Activated CD4-positive, alpha-beta T cell treated with anti-CD3 and anti-CD28 coated beads for 24 hours (primary cell): ENCODE measurements around the gene GRIK3.

Experiments
- DNase-seq, 2 donors: peaks; one replicate each; pipeline ENCODE4 v3.0.0-alpha.2; 2020; ENCODE audit warnings: low read depth in 2 of 2

Gene GRIK3

DNA sequence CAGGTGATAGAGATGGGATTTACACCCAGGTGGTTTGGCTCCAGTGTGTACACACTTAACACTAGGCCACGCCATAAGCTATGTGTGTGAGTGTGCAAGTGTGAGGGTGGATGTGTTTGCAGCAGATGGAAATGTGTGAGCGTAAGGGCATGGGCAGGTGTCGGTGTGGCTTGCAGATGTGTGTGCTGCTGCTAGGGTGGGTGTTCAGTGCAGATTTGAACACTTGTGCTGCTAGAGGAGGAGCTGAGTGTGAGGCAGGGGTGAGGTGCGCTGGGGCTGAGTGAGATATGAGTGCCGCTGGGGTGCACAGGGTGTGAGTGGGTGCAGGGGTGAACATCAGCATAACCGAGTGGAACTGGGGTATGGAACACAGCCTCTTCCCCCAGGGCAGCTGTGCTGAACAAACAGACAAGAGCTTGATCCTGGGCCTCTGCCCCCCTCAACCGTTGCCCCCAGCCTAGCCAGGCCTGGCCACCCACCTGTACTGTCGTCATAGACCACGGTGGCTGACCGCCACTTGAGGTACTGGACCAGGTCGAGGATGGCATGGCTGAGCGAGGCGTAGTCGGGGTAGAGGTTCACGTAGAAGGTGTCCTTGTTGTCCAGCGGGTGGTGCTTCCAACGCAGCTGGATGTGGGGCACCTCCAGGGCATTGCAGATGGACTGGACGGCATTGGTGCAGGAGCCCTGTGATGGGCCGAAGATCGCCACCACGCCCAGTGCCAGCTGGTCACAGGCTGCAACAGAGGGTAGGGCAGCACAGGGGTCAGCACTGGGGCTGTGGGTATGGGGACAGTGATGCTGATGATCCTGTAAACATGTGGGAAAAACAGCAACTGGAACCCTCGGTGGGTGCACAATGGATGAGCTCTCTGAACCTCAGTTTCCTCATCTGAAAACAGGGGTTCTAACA lies 153.9 kb downstream of the GRIK3 start:
- DNase-seq = no peak

DNA sequence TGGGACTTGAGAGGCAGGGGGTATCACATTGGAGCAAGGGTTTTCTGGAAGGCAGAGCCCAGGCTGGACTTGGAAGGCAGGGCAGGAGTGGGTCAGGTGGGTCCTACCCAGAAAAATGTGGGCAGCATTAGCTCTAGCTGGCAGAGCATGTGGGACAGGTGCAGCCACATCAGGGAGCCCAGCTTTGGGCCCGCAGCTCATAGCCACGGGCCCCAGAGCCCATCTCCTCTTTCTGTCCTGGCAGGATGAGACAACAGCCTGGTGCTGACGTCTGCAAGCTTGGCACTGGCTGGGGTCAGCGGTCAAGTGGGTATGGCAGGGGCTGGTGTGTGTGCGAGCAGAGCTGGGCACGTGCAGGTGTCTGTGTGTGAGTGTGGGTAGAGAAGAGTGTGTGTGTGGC lies 154.7 kb downstream of the GRIK3 start:
- DNase-seq = no peak

DNA sequence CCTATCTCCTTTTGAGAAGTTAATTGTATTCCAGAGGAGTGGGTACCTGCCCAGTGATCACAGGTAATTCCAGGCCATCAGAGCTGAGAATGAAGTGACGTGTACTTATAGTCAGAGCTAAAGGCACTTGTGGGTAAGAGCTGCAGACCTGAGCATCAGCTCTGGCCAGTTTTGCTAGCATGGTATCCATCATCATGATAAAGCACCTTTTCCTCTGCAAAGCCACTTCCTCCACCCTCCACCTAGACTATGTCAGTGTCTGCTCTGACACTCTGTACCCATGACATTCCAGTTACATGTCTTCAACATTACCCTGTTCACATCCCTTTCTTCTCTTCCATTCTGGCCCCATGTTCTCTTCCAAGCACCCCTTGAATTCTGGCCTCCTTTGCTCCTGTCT lies 157.3 kb downstream of the GRIK3 start:
- no peak for DNase-seq

DNA sequence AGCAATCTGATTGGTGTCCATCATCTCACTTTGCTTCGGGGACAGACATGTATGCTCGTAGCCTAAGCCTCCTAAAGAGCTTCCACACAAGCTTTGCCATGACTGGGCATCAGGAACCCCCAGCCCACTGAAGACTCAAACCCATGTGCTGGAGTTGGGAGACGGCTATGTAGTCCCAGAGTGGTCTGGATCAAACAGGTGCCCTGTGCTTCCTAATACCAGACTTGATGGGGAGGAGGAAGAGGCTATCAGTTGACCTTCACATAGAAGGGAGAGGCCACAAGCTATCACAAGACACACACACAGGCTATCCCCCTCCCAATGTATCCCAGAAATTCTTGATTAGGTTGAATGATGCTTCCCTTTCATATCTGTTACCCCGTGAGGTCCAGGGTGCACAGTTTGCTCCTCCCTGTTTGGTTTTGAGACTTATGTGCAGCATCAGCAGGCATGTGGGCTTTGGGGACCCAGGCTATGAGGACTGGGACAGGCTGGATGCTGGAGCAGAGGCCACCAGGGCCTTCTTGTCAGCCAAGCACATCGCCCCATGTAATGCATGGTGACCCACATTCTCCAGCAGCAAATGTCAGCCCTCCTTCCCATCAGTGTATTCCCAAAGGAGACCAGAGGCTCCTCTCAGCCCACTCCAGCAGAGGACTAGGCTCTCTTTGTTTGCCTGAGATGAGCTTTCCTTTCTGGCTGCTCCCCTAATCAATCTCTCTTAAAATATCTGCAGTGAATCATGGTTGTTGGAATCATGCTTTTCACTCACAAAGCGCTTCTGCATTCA lies 159.8 kb downstream of the GRIK3 start:
- no peak for DNase-seq

DNA sequence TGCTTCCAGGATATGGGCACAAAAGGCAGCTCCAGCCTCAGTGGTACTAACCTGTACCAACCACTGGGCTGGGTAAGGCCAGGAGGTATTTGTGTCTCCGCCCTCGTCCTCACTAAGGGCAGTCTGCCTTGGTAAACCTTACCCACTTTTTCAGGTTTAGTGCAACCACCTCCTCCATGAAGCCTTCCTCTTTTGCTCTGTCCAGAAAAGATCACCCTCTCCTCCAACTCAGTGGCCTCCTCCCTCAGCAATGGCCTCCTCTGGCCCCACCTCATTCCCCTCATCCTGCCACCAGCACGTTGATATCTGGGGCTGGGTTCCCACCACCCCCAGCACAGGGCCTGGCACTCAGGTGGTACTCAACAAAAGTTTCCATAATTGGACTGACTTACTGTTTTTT lies 161.5 kb downstream of the GRIK3 start:
- no peak for DNase-seq

DNA sequence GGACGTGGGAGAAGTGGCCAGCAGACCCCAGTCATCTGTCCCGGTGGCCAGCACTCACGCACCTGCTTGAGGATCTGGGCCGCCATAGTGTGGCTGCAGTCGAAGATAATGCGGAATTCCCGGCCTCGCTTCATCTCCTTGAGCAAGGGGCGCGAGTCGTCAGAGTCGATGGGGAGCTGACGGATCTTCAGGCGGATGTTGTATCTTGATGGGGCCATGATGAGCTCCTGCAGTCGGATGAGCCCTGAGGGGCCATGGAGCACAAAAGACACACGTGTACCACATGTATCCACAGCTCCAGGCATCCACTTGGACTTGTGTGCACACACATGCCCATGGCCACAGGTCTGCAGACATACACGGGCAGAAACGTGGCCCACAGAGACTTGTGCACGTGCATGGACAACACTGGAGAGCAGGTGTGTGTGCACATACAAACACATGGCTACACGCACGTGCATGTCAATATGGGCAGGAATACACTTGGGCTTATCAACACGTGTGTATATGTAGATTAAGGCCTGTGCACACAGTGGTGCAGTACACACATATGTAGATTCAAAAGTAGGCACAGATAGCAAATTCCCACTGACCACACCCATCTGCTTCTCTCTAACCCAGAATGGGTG lies 162.1 kb downstream of the GRIK3 start:
- DNase-seq = no peak

DNA sequence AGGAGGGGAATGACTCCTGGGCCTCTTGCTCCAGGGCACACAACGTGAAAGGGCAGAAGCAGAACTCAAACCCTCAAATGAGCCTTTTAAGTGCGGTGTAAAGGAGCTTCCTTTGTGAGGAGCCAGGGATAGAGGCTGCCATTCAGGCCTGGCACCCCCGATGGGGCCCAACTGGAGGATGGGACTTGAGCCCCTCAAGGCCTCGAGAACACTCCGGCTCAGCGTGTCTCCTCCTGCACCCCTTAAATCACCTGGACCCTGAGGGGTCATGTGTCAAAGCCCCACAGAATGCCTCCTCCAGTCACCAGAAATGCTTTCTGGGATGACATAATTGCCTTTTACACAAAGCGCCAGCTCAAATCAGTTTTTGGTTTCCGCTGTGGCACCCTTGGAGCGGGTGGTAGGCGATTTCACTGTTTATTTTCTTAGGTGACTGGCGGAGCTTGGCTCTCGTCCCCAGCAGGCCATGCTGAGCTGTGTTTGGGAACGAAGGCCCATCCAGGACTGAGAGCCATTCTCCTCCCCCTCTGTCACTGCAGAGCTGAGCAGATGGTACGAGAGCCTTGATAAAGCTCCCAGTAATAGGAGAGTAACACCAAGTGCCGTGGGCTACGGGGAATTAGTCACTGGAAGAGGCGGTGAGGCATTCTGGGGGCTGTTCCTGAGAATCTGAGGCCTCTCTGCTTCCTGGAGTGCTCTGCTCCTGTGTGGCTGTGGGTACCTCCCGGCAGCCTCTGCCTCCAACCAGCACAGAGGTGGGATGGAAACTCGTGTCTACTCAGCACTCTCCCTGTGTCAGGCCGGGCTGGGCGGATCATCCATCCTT lies 163.0 kb downstream of the GRIK3 start:
- no peak for DNase-seq

DNA sequence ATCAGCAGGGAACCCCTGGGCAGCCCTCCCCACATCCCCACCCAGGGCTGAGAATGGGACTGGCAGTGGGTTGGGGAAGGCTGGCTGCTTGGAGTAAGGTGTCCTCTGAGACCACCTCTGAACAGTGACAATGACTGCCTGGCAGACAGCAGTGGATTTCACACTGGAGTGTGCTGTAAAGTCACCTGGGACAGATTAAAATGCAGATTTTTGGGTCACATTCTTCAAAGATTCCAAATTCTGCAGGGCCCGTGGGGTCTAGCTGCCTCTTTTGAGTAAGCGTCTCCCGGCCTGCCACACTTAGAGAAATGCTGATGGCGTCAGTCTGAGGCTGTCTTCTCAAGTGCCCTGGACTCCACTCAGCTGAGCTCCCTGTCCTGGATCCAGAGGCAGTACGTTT lies 164.5 kb downstream of the GRIK3 start:
- no peak for DNase-seq

DNA sequence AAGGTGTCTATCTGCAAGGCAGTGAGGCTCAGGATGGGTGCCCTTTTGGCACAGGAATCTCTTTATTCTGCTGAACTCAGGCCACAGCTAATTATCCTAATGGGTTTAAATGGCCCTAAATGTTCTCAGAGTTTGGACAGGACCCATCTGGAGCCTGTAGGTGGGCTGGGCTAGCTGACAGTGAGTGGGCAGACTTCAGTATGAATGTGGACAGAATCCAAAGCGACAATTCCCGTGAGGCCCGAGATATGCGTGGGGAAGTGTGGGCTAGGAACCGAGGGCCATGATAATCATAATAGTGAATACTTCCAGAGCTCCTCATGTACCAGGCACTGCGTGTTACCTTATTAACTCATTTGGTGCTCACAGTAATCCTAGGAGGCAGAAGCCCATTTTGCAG lies 165.3 kb downstream of the GRIK3 start:
- no peak for DNase-seq

DNA sequence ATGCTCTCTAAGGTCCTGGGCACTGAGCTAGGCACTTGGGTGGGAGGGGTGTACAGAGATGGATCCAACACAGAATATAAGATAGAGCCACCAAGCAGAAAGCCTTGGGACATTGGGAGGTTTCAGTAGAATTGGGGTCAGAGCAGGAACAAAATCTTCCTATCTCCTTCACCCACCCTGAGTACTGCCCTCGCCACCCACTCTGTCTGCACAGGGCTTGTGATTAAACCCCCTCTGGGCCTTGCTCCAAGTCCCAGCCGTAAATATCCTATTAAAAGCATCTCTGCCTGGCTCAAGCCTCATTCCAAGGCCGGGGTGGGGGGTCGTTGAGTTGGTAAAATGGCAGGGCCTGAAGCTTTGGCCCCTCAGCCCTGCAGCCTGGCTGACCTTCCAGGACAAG lies 166.7 kb downstream of the GRIK3 start:
- DNase-seq = no peak

DNA sequence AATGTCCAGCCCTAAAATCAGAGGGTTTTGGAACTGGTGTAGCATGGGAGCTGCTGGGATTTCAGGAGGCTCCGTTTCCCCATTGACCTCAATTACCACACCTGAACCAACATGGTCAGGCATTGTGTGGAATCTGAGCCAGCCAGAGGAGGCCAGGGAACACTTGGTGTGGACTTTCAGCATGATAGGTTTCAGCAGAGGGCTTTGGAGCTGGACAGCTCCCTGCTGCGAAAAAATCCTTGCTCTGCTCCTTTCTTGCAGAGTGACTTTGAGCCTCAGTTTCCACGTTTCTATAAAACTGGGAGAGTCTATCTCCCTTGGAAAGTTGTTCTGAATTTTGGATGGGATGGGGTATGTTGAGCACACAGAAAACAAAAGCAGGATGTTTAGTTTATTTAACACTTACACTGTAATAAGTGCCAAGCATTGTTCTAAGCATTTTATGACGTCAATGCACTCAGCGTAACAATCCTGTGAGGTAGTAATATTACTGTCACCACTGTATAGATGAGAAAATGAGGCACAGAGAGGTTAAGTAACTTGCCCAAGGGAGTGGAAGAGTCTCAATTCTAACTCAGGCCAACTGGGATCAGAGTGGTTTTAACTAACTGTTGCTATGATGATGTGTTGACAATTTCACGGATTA lies 168.0 kb downstream of the GRIK3 start:
- no peak for DNase-seq

DNA sequence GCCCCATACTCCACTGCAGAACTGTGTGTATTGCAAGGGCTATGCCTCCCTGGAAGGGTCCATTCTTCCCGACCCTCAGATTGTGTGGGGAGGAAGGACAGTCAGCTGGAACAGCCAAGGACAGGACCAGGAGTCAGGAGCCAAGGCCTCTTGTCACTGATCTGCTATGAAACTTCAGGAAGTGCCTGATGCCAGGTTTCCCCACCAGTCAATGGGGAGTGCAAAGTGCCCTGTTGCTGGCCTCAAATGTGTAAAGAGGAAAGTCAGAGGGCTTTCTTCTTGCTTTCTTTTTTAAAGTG lies 168.8 kb downstream of the GRIK3 start:
- DNase-seq = no peak

DNA sequence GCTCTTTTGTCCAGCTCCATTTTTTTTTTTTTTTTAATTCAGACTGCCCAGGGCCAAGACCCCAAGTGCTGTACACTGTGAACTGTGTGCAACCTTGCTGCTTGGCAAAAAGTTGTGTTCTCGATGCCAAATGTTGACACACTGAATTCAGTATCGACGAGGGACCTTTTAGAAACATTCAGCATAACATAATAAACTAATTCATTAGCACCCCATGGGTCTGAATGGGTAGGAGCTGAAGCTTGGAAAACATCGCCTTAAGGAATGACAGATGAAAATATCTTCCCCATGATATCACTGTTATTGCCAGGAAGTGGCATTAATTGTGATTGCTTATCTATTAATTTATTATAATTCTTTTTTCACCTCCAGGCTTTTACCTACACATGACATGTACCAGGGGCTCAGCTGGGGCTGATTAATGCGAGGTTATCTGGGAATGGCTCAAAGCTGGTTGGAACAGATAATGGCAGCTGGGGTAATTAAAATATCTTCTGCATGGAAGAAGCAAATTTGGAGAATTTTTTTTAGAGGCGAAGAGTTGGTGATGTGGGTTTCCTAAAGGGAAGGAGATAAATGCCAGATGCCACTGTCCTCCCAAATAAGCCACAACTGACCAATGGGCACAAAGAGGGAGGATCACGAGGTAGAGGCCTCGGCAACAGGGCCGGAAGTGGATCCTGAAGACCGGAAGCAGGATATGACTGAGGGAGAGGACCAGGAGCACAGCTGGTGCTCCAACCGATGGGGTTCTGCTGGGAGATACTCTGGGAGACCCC lies 169.3 kb downstream of the GRIK3 start:
- DNase-seq = no peak

DNA sequence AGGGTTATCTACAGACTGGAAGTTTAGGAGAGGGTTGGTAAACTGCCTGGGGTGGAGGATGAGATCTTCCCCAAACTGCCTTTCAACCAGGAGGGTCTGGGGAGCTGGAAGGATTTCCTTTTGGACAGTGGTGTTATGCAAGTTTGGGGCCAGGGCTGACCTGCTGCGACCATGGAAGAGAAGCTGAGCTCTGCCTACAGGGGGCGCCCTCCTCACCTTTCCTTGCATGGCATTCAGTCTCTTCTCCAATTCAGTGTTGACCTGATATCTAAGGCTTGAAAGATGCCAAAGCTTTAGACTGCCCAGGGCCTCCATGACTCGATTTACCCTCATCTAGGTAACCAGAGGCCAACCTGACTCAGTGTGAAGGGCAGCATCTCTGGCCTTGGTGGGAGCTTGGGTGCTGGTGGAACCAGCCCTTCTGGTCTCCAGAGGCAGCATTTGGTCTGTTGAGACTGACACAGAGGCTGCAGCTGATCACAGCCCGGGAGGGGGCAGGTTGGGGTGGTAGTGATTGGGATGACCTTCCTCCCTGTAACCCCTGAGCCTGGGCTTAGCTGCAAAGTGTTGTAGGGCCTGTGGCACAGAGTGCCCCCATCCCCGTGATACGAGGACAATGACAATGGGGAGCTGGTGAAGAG lies 170.0 kb downstream of the GRIK3 start:
- DNase-seq = peak in 1 of 2 donors; percentile 23

DNA sequence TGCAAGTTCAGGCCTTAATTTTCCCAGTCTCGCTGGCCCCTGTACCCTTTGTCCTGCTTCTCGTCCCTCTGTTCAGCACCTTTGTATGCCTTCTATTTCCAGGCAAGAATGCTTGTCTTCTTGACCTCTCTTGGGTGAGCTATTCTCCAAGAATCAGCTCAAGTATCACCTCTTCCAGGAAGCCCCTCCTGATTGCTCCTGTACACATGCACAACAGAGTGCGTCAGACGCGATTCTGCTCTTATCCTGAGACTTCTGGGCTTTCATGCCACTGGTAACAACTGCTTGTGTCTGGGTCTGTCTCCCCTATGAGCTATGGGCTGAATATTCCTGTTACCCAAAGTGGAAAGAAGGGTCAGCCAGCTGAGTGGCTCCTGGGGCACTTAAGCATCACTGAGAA lies 170.8 kb downstream of the GRIK3 start:
- no peak for DNase-seq

DNA sequence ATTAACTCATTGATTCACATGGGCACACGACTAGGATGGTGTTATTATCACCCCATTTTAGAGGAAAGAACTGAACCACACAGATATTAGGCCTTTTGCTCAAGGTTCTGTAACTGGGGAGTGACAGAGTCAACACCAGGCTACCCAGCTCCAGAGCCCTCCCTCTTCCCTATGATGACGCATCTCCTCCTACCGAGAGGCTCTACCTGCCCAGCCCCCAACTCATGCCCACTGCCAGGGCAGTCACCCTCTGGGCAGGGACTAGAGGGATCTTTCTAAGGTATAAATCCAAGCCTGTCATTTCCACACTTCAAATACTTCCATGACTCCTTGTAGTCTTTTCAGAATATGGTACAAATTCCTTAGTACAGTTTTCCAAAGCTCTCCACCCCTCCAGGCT lies 171.3 kb downstream of the GRIK3 start:
- no peak for DNase-seq

DNA sequence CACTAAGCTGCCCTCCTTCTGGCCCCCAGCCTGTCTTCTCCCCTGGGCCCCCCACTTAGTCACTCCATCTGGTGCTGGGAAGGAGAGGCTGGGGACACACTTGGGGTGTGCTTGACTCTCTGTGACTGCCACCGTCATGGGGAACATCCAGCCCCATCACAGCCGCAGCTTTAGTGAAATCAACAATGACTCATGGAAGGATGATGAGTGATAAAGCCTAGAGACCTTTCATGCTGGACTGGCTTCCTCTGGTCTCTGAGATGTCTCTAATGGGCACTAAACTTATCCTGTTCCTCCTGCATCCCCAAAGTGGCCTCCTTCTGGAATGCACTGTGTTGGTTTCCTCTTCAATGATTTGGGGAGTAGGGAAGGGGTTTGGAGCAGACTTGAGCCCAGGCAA lies 172.9 kb downstream of the GRIK3 start:
- no peak for DNase-seq

DNA sequence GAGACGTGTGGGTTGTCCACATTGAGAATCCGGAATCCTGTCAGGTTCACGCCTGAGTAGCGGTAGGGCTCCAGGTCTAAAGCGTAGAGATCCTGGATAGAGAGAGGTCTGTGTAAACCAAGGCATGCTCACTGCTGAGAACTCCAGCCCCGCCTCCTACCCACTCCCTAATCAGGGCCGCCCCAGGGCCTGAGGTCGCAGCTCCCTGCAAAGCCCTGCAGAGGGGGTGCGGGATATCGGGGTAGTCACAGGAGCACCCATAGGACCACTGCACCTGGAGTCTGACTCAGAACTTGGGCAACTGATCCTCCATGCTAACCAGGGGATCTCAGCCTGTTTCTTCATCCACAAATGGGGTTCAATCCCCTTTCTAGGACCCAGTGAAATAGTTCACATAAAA lies 174.4 kb downstream of the GRIK3 start:
- no peak for DNase-seq

DNA sequence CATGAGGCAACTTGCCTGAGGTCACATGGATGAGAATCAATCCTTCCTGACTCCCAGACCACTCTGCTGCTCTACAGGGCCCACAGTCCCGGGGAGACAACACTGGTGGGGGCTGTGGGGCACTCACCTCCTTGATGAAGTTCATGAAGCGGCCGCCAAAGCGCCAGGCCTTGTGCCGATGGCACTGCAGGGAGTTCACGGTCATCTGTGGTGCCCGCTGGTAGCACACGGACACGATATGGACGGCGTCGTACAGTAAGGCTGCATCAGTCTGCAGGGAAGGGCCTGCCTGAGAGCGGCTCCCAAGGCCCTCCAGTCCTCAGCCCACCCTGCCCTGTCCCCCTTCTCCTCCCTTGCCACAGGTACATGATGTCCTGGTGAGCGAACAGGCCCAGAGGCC lies 175.3 kb downstream of the GRIK3 start:
- DNase-seq = no peak

DNA sequence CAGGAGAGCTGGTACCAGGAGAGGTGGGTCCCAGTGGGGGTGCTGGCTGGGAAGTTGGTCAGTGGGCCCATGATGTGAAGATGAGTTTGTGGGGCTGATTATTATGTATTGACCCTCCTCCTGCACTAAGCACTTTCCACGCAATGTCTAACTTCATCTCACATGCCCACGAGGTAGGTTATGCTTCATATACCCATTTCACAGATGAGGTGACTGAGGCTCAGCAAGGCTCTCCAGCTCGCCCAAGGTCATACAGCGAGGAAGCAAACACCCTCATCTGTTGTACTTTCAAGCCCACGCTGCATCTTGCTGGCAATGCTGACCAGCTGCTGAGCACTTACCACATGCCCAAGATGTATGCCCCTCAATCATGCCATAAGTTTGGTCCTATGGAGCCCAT lies 175.8 kb downstream of the GRIK3 start:
- no peak for DNase-seq
